NB4 (cell line): ENCODE data around the gene FRAS1.

ENCODE experiments used
- DNase-seq: peaks from one replicate; pipeline ENCODE4 v3.0.0; 2010; ENCODE audit warnings: low read depth
- H3K4me3 ChIP-seq: one replicate; pipeline ENCODE4 v1.5.1; 2011; ENCODE audit warnings: mild to moderate bottlenecking, low read depth, low read length, moderate library complexity
- MYC ChIP-seq: IDR thresholded peaks from 2 replicates; pipeline ENCODE4 v1.6.1; 2011; ENCODE audit warnings: low read depth, low read length
- POLR2A ChIP-seq: IDR thresholded peaks from 2 replicates; pipeline ENCODE4 v1.6.1; 2011; ENCODE audit warnings: mild to moderate bottlenecking; ENCODE audit not compliant: insufficient read length; ENCODE audit errors: extremely low read depth
- TF ChIP-seq, protein P1 (sequence below): IDR thresholded peaks from one replicate; pipeline ENCODE4 v1.5.1; 2012; ENCODE audit warnings: low read depth, low read length
- TF ChIP-seq, protein P2 (sequence below): IDR thresholded peaks from 2 replicates; pipeline ENCODE4 v1.6.1; 2011; ENCODE audit warnings: low read depth, low read length

Gene FRAS1

DNA sequence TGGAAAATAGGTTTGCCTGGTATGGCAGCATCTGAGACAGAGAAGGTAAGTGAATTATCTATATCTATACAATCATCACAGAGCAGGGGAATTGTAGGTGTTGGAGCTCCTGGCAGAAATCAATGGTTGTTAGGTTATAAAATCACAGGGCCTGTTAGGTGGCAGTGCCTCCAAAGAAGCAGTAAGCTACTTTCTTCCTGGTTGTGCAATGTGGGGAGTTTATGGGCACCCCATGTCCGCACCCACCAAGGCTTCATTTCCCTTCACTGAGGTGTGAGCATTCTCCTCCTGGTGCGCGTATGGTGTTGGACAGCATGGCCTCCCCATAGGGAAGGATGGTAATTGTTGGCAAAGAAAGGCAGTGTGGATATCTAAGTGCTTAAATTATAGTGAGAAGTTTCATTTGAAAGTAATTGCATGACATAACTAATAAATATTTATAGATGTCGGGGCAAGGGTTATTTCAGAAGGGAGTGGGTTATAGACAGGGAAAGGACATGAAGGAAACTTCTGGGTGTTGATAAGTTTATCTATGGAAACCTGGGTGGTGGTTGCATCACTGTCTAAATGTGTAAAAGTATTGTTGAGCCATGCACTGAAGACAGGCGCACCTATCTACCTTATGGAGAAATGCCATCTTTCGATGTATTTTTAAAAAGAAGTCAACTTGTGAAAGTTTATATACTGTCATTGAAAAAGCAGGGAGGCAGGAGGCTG is 153.7 kb downstream of the FRAS1 start:
- DNase-seq = no peak
- H3K4me3 ChIP-seq = no peak overlapping the region
- TF ChIP-seq, protein P1, sequence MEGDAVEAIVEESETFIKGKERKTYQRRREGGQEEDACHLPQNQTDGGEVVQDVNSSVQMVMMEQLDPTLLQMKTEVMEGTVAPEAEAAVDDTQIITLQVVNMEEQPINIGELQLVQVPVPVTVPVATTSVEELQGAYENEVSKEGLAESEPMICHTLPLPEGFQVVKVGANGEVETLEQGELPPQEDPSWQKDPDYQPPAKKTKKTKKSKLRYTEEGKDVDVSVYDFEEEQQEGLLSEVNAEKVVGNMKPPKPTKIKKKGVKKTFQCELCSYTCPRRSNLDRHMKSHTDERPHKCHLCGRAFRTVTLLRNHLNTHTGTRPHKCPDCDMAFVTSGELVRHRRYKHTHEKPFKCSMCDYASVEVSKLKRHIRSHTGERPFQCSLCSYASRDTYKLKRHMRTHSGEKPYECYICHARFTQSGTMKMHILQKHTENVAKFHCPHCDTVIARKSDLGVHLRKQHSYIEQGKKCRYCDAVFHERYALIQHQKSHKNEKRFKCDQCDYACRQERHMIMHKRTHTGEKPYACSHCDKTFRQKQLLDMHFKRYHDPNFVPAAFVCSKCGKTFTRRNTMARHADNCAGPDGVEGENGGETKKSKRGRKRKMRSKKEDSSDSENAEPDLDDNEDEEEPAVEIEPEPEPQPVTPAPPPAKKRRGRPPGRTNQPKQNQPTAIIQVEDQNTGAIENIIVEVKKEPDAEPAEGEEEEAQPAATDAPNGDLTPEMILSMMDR = no peak
- TF ChIP-seq POLR2A (no peak), MYC (no peak)
- TF ChIP-seq, protein P2, sequence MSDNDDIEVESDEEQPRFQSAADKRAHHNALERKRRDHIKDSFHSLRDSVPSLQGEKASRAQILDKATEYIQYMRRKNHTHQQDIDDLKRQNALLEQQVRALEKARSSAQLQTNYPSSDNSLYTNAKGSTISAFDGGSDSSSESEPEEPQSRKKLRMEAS = no peak

DNA sequence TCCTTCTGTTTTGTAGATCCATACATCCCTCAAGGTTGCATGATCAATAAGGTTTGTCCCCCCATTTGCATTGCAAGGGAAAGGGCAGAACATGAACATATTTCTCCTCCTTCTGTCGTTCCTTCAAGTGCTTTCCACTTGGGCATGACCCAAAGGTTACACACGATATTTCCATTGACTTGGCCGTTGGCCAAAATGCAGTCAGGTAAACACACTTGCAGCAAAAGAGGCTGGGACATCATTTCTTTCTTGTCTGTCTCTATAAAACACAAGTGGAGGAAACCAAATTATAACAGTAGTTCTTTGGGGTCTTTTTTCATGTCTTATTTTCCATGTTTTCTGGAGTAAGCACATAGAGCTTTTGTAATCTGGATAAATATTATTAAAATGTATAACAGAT is 156.1 kb downstream of the FRAS1 start:
- TF ChIP-seq, protein P2 = no peak
- TF ChIP-seq POLR2A = no peak
- TF ChIP-seq MYC = no peak
- TF ChIP-seq, protein P1 = no peak
- H3K4me3 ChIP-seq = no peak overlapping the region
- DNase-seq = no peak

DNA sequence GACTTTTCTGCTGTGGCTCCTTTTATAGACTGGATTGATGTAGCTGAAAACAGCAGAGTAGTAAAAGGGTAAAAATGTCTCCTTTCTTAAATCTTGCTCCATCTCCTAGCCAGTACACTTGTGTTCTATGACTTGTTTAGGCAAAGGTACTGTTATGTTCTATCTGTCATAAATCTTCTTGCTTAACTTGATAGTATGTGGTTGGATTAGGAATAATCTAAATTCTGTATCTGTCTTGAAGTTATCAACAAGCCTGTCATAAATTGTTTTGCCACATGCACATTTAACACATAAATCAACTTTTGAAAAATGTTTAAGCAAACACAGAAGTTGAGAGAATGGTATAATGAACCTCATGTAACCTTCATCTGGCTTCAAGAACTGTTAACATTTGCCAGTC is 157.0 kb downstream of the FRAS1 start:
- no peak for DNase-seq
- no peak overlapping the region for H3K4me3 ChIP-seq
- TF ChIP-seq POLR2A (no peak), MYC (no peak)
- TF ChIP-seq, protein P2 = no peak
- TF ChIP-seq, protein P1 = no peak

- no peak overlapping the region for H3K4me3 ChIP-seq
- no peak for DNase-seq
- TF ChIP-seq POLR2A (no peak), MYC (no peak)
- TF ChIP-seq, protein P2 = no peak
- TF ChIP-seq, protein P1 = no peak
Observed at GRCh38 chr4:78217557-78217956, 160.4 kb downstream of the FRAS1 start.

GRCh38 chr4:78218260-78218659 is 161.1 kb downstream of the FRAS1 start:
- no peak for DNase-seq
- no peak overlapping the region for H3K4me3 ChIP-seq
- no peak for TF ChIP-seq POLR2A
- TF ChIP-seq, protein P2 = no peak
- TF ChIP-seq MYC = no peak
- TF ChIP-seq, protein P1 = no peak
